Endothelial cell of umbilical vein (primary cell): ENCODE measurements around the gene CELA1. TPM values are rescaled to one million over a fixed set of nuclear protein-coding genes. Genes with fewer than 3 reads are reported as not detected.

Experiments used
- BruUV-seq: library from RNA; stranded (reverse); fragments of 400-500 nt; replicated peaks from 2 replicates; lab custom pipeline; 2021; lab: Mats Ljungman, UMichigan
- CTCF ChIA-PET: fragments of 300-600, 350-600 bp; sonication (Branson Sonifier 250); formaldehyde crosslinking; loops from one replicate; lab custom pipeline; 2021; ENCODE audit warnings: antibody characterized with exemption, inconsistent platforms; lab: Charles Lee
- POLR2A ChIA-PET: fragments of 300-600, 350-600 bp; sonication (Branson Sonifier 250); formaldehyde crosslinking; loops from one replicate; lab custom pipeline; 2021; ENCODE audit warnings: antibody characterized with exemption, inconsistent platforms; lab: Charles Lee
- DNase-seq: peaks from one replicate; pipeline ENCODE4 v3.0.0-alpha.2; 2011; ENCODE audit warnings: low read depth, low spot score
- FAIRE-seq: peaks from 2 replicates; lab custom pipeline; 2011; peaks lifted over from hg19 to GRCh38; lab: Jason Lieb, UNC
- H2AFZ ChIP-seq: 2 replicates; pipeline ENCODE4 v1.6.0; 2012; ENCODE audit warnings: low read depth, low read length, control low read depth, inconsistent platforms
- H3K27ac ChIP-seq: 2 replicates; pipeline ENCODE4 v1.5.1; 2011; ENCODE audit warnings: low read depth, mild to moderate bottlenecking, control low read depth, low read length, moderate library complexity; ENCODE audit not compliant: insufficient read depth
- H3K27me3 ChIP-seq, 2 experiments: 2 replicates each; pipeline versions ENCODE4 v1.6.0 to v1.6.1; 2011; ENCODE audit warnings: low read length in 2 of 2, mixed read lengths in 1 of 2; ENCODE audit not compliant: control insufficient read depth in 2 of 2, insufficient read depth in 2 of 2
- H3K36me3 ChIP-seq, 2 experiments: 2 replicates in 1 of 2; 3 replicates in 1 of 2; pipeline ENCODE4 v1.5.1; 2011; ENCODE audit warnings: low read length in 2 of 2, mild to moderate bottlenecking in 1 of 2, moderate library complexity in 1 of 2; ENCODE audit not compliant: control insufficient read depth in 2 of 2, insufficient read depth in 2 of 2; ENCODE audit errors: extremely low read depth in 1 of 2
- H3K4me1 ChIP-seq: 3 replicates; pipeline ENCODE4 v1.5.1; 2011; ENCODE audit warnings: mild to moderate bottlenecking, low read length; ENCODE audit not compliant: control insufficient read depth, insufficient read depth; ENCODE audit errors: extremely low read depth
- H3K4me2 ChIP-seq: 2 replicates; pipeline ENCODE4 v1.6.1; 2011; ENCODE audit warnings: low read length, control low read depth, mixed read lengths; ENCODE audit not compliant: insufficient read depth
- H3K4me3 ChIP-seq, 3 experiments: fragments of 200-600 bp in 1 of 3; sonication (generic), shearing (Covaris generic) in 1 of 3; replicated peaks in 1 of 3; 2 replicates each; pipeline ENCODE4 v1.5.1; 2011 to 2016; ENCODE audit warnings: control low read depth in 3 of 3, low read length in 3 of 3, mild to moderate bottlenecking in 2 of 3, inconsistent platforms in 1 of 3, low read depth in 1 of 3, moderate library complexity in 1 of 3; ENCODE audit not compliant: insufficient read depth in 1 of 3
- H3K79me2 ChIP-seq: 2 replicates; pipeline ENCODE4 v1.6.0; 2012; ENCODE audit warnings: low read length, inconsistent platforms; ENCODE audit not compliant: control insufficient read depth, insufficient read depth
- H3K9ac ChIP-seq: replicated peaks from 2 replicates; pipeline ENCODE3; 2011; ENCODE audit warnings: low read length, control low read depth; ENCODE audit not compliant: insufficient read depth; ENCODE audit errors: extremely low read depth
- H3K9me1 ChIP-seq: replicated peaks from 3 replicates; pipeline ENCODE4 v1.6.0; 2011; ENCODE audit warnings: mild to moderate bottlenecking, low read length; ENCODE audit not compliant: control insufficient read depth, insufficient read depth; ENCODE audit errors: extremely low read depth
- H3K9me3 ChIP-seq: replicated peaks from 2 replicates; pipeline ENCODE4 v1.5.1; 2012; ENCODE audit warnings: low read length, inconsistent platforms; ENCODE audit not compliant: control insufficient read depth, insufficient read depth
- H4K20me1 ChIP-seq: replicated peaks from 2 replicates; pipeline ENCODE3; 2011; ENCODE audit warnings: mild to moderate bottlenecking, low read length; ENCODE audit not compliant: control insufficient read depth, insufficient read depth; ENCODE audit errors: extremely low read depth
- CTCF ChIP-seq, 2 donors: IDR thresholded peaks; 1 replicate in 1 of 2; 2 replicates in 1 of 2; pipeline ENCODE4 v1.5.1; 2011; ENCODE audit warnings: low read length in 2 of 2, mild to moderate bottlenecking in 2 of 2, moderate library complexity in 2 of 2, control low read depth in 1 of 2, inconsistent platforms in 1 of 2, low read depth in 1 of 2; ENCODE audit not compliant: insufficient read depth in 1 of 2; ENCODE audit errors: extremely low read depth in 1 of 2
- FOS ChIP-seq: IDR thresholded peaks from 2 replicates; pipeline ENCODE4 v1.6.1; 2011; ENCODE audit warnings: mild to moderate bottlenecking, low read length, moderate library complexity, borderline replicate concordance; ENCODE audit not compliant: insufficient read depth
- GATA2 ChIP-seq: IDR thresholded peaks from 2 replicates; pipeline ENCODE4 v1.7.0; 2011; ENCODE audit warnings: low read depth, mild to moderate bottlenecking, moderate library complexity, mixed read lengths, low read length; ENCODE audit not compliant: insufficient read length, insufficient read depth
- MYC ChIP-seq: IDR thresholded peaks from one replicate; pipeline ENCODE4 v1.6.1; 2011; ENCODE audit warnings: mild to moderate bottlenecking, low read depth, low read length
- POLR2A ChIP-seq: IDR thresholded peaks from 2 replicates; pipeline ENCODE4 v1.6.1; 2012; ENCODE audit warnings: low read depth, mild to moderate bottlenecking, control low read depth, low read length
- POLR2AphosphoS5 ChIP-seq: IDR thresholded peaks from 2 replicates; pipeline ENCODE4 v1.6.1; 2012; ENCODE audit warnings: low read depth, mild to moderate bottlenecking, control low read depth, low read length, moderate library complexity; ENCODE audit not compliant: insufficient read depth
- dilution Hi-C: fragments of 300-500 bp; cut with MboI; formaldehyde crosslinking; loops from one replicate; pipeline ENCODE4 v1.15.0; 2019; ENCODE audit warnings: low sequenced_read_pairs; ENCODE audit not compliant: extremely low pct_ligation_motif_present
- intact Hi-C: fragments of 100-400 bp; cut with micrococcal nuclease; formaldehyde crosslinking; loops from one replicate; pipeline ENCODE4 v1.10.0; 2022
- polyA plus RNA-seq, 4 experiments: library from polyadenylated mRNA; depleted of rRNA in 3 of 4; stranded (reverse) in 3 of 4; unstranded in 1 of 4; fragments of >200 nt; gene quantifications; 2 replicates each; pipeline versions ENCODE4 v1.2.1 to v1.2.3, GENCODE V29; 2011 to 2012; ENCODE audit warnings: missing spikeins in 1 of 4
- total RNA-seq: library from RNA; stranded (reverse); gene quantifications from 2 replicates; pipeline ENCODE4 v1.2.3, GENCODE V29; 2021
- TF ChIP-seq, protein P1 (sequence below): IDR thresholded peaks from 2 replicates; pipeline ENCODE4 v1.6.1; 2011; ENCODE audit not compliant: insufficient read depth, insufficient read length

The CELA1 gene
- total and polyA plus RNA-seq, 2 donors (not counting 3 experiments of a cell fraction or from before 2014, with no cell fraction given) = not detected

- ChIA-PET POLR2A (no interaction called here), CTCF (no interaction called here)
- dilution Hi-C loops = no loop called here
- Histone ChIP-seq H3K9ac (no peak overlapping the region), H3K4me1 (no peaks in the 10 kb centered on the region), H4K20me1 (no peaks in the 10 kb centered on the region), H3K79me2 (no peaks in the 10 kb centered on the region), H3K27ac (no peak overlapping the region), H3K36me3 (peaks cover 0 to 3% of the 10 kb centered on the region in 2 experiments), H3K27me3 (no peaks in the 10 kb centered on the region), H2AFZ (no peak overlapping the region), H3K9me3 (no peaks in the 10 kb centered on the region), H3K9me1 (no peaks in the 10 kb centered on the region), H3K4me2 (no peak overlapping the region), H3K4me3 (no peak overlapping the region)
- DNase-seq (no peak), FAIRE-seq (no peak)
- TF ChIP-seq POLR2A = no peak
- TF ChIP-seq, protein P1, sequence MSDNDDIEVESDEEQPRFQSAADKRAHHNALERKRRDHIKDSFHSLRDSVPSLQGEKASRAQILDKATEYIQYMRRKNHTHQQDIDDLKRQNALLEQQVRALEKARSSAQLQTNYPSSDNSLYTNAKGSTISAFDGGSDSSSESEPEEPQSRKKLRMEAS = no peak
- TF ChIP-seq GATA2 = no peak
- no peak for TF ChIP-seq MYC
- no peak for TF ChIP-seq FOS
- no peak for TF ChIP-seq POLR2AphosphoS5
- no peak for TF ChIP-seq CTCF (IDR thresholded peaks at IDR 0.05; ENCODE audit: extremely low read depth in 1 of 2, insufficient read depth in 1 of 2, low read depth in 1 of 2, low read length in 2 of 2)
- no TSS peak for BruUV-seq
- intact Hi-C loops = no loop called here
Measured at GRCh38 chr12:51358496-51358895, 12.0 kb upstream of the CELA1 start.
